ENCODE measurements around the gene PRKAA1.
"Not testable (repeated sequence)": the region's sequence is repeated elsewhere in the genome, so short reads cannot be mapped to it uniquely, and the experiment has no call there.

Gene PRKAA1

DNA sequence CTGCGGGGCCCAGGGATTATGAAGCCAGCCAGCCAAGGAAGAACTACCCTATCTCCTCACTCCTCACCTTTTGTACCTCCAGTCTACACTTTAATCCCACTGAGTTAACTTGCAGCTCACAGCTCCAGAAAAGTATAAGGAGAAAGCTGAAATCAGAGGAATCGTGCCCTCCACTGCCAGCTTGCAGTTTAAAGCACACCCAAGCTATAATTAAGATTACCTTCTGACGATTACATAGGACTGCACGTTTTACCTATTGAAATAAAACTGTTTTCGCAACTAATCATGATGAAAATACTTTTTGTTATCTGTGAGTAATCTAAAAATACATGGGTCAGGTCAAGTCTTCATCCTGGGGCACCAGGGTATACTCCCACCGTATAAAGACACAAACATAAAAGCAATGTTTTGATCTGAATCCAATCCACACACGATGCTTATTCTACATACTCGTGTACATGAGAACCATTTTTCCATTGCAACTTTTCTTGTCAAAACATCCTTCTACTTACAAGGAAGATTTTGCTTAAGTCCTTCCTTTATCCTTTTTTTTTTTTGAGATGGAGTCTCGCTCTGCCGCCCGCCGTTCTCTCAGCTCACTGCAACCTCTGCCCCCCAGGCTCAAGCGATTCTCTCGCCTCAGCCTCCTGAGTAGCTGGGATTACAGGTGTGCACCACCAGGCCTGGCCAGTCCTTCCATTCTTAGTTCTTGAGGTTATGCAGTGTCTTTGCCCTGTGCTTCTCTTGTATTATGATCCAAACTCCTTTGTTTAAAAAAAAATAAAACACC, 29.2 kb upstream of the PRKAA1 start:
- Histone ChIP-seq H3K36me3 (ENCODE audit: insufficient read depth, low read length) (peaks cover 60% of the 10 kb centered on the region), H3K27me3 (ENCODE audit: insufficient read depth, low read length, poor library complexity, severe bottlenecking) (no peaks in the 10 kb centered on the region), H3K4me2 (ENCODE audit: low read depth, low read length, poor library complexity, severe bottlenecking) (peak overlapping the region; percentile 2), H4K20me1 (ENCODE audit: insufficient read depth, low read length, poor library complexity, severe bottlenecking) (peaks cover 51% of the 10 kb centered on the region), H3K9me2 (replicated peaks; ENCODE audit: low read depth, low read length) (no peaks in the 10 kb centered on the region), H3K79me2 (ENCODE audit: insufficient read depth, low read length) (peaks cover 39% of the 10 kb centered on the region), H2AFZ (ENCODE audit: low read length) (no peak overlapping the region), H3F3A (ENCODE audit: low read depth) (peaks cover 4% of the 10 kb centered on the region; the same call in 1 of the 2 replicates), H3K9me3 (ENCODE audit: insufficient read depth, low read depth, low read length) (no peaks in the 10 kb centered on the region), H3K4me1 (ENCODE audit: insufficient read depth, low read length, poor library complexity, severe bottlenecking) (peaks cover 19% of the 10 kb centered on the region), H3K9ac (ENCODE audit: low read depth, low read length, poor library complexity, severe bottlenecking) (no peak overlapping the region), H3K4me3 (ENCODE audit: low read length, poor library complexity, severe bottlenecking) (no peak overlapping the region)
- no peak for TF ChIP-seq CTCF (conservative IDR thresholded peaks at IDR 0.05; ENCODE audit: low read length)
- TF ChIP-seq EZH2phosphoT487 (IDR thresholded peaks at IDR 0.05; ENCODE audit: borderline replicate concordance): no peak

- Histone ChIP-seq H3K79me2 (ENCODE audit: insufficient read depth, low read length) (peaks cover 32% of the 10 kb centered on the region), H3K27me3 (ENCODE audit: insufficient read depth, low read length, poor library complexity, severe bottlenecking) (no peaks in the 10 kb centered on the region), H3K9me3 (ENCODE audit: insufficient read depth, low read depth, low read length) (no peaks in the 10 kb centered on the region), H3K4me3 (ENCODE audit: low read length, poor library complexity, severe bottlenecking) (no peak overlapping the region), H3K4me1 (ENCODE audit: insufficient read depth, low read length, poor library complexity, severe bottlenecking) (peaks cover 12% of the 10 kb centered on the region), H3K9me2 (replicated peaks; ENCODE audit: low read depth, low read length) (no peaks in the 10 kb centered on the region), H3F3A (ENCODE audit: low read depth) (peaks cover 4% of the 10 kb centered on the region; the same call in 1 of the 2 replicates), H4K20me1 (ENCODE audit: insufficient read depth, low read length, poor library complexity, severe bottlenecking) (peaks cover 43% of the 10 kb centered on the region), H3K4me2 (ENCODE audit: low read depth, low read length, poor library complexity, severe bottlenecking) (peak overlapping the region; percentile 2), H3K9ac (ENCODE audit: low read depth, low read length, poor library complexity, severe bottlenecking) (no peak overlapping the region), H2AFZ (ENCODE audit: low read length) (no peak overlapping the region), H3K36me3 (ENCODE audit: insufficient read depth, low read length) (peaks cover 52% of the 10 kb centered on the region)
- TF ChIP-seq EZH2phosphoT487 (IDR thresholded peaks at IDR 0.05; ENCODE audit: borderline replicate concordance) (no peak), CTCF (conservative IDR thresholded peaks at IDR 0.05; ENCODE audit: low read length) (no peak)
Measured at GRCh38 chr5:40826489-40827187, 28.5 kb upstream of the PRKAA1 start.

- peaks cover 41% of the 10 kb centered on the region for H3K36me3 ChIP-seq (ENCODE audit: insufficient read depth, low read length)
- H3K9me3 ChIP-seq (ENCODE audit: insufficient read depth, low read depth, low read length); H3K27me3 ChIP-seq (ENCODE audit: insufficient read depth, low read length, poor library complexity, severe bottlenecking); H3K9me2 ChIP-seq (replicated peaks; ENCODE audit: low read depth, low read length); H2AFZ ChIP-seq (ENCODE audit: low read length); H3K4me2 ChIP-seq (ENCODE audit: low read depth, low read length, poor library complexity, severe bottlenecking); H3K4me3 ChIP-seq (ENCODE audit: low read length, poor library complexity, severe bottlenecking); H3K4me1 ChIP-seq (ENCODE audit: insufficient read depth, low read length, poor library complexity, severe bottlenecking); H3F3A ChIP-seq (ENCODE audit: low read depth); H3K9ac ChIP-seq (ENCODE audit: low read depth, low read length, poor library complexity, severe bottlenecking): not testable (repeated sequence)
- H4K20me1 ChIP-seq (ENCODE audit: insufficient read depth, low read length, poor library complexity, severe bottlenecking): peaks cover 32% of the 10 kb centered on the region
- peaks cover 21% of the 10 kb centered on the region for H3K79me2 ChIP-seq (ENCODE audit: insufficient read depth, low read length)
Measured at GRCh38 chr5:40825461-40826043, 27.4 kb upstream of the PRKAA1 start.

Data from Loucy (cell line).